GM21390 (cell line): Measurements from ENCODE around the gene NYAP2.

Experiments
- ATAC-seq: cut with Tn5 transposase; IDR thresholded peaks from one replicate; pipeline ENCODE4 v1.9.1; 2021; ENCODE audit not compliant: unreplicated experiment

NYAP2 gene

DNA sequence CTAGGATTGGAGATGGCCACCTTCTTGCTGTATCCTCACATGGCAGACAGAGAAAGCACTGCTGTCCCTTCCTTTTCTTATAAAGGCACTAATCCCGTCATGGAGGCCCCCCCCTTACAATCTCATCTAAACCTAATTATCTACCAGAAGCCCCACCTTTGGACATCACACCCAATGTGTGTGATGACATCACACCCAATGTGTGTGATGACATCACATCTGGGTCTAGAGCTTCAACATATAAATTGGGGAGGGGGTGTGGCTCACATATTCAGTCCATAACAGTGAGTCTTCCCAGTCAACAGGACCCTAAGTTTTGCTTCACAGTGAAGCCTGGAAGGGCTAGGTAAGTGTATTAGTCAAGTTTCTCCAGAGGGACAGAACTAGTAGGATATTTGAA lies 213.1 kb downstream of the NYAP2 start:
- ATAC-seq, result no peak

- ATAC-seq, result no peak
Observed at GRCh38 chr2:225614915-225615314, 215.4 kb downstream of the NYAP2 start.

GRCh38 chr2:225615514-225615913 lies 216.0 kb downstream of the NYAP2 start:
- no peak for ATAC-seq

GRCh38 chr2:225616372-225616771 lies 216.9 kb downstream of the NYAP2 start:
- no peak for ATAC-seq

GRCh38 chr2:225616848-225617247 lies 217.3 kb downstream of the NYAP2 start:
- ATAC-seq, result no peak

DNA sequence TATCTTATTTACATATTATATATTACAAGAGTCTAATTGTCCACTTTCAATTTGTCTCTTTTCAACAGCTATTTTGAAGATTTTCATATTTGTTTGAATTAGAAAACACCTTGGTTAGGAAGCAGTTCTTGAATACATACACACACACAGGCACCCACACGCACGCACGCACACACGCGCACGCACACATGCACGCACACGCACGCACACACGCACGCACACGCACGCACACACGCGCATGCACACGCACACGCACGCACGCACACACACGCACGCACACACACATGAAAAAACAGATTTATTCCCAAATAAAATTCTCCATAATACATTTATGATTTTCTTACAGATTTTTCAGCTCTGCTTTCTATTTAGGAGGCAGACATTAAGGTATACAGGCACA lies 220.7 kb downstream of the NYAP2 start:
- ATAC-seq, result no peak

GRCh38 chr2:225630824-225631533 lies 231.5 kb downstream of the NYAP2 start:
- ATAC-seq, result no peak

GRCh38 chr2:225632351-225632750 lies 232.8 kb downstream of the NYAP2 start:
- no peak for ATAC-seq

DNA sequence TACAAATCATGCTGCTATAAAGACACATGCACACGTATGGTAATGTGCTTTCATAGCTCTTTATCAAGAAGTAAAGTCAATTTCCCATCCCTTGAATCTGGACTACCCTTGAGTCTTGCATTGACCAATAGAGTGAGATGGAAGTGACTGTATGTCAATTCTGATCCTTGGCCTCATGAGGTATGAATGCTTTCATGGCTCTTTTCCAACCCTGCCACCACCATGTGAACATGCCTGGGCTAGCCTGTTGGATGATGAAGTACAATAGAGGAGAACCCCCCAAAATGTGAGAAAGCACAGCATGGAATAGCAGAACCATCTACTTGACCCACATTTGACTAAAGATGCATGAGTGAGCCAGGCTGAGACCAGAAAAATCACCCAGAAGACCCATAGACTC lies 237.0 kb downstream of the NYAP2 start:
- no peak for ATAC-seq

- ATAC-seq, result no peak
Observed at GRCh38 chr2:225637259-225637658, 237.7 kb downstream of the NYAP2 start.

DNA sequence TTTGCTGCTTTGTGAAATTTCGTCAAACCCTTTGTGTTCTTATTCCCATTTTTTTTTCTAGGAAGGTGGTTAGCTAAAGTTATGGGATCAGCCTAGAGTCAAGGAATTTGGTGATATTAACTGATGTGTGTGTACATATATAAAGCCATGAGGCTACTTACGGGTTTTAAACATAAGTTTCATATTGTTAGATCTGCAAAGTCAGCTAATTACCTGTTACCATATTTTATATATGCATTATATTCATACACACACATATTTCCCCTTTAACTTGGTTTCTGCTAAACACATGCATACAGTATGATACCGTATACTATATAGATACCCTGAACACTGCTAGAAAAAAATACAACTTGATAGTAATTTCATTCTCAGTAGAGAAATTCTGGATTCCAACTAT lies 241.0 kb downstream of the NYAP2 start:
- ATAC-seq, result no peak

- ATAC-seq, result no peak
Observed at GRCh38 chr2:225649274-225649673, 249.8 kb downstream of the NYAP2 start.

DNA sequence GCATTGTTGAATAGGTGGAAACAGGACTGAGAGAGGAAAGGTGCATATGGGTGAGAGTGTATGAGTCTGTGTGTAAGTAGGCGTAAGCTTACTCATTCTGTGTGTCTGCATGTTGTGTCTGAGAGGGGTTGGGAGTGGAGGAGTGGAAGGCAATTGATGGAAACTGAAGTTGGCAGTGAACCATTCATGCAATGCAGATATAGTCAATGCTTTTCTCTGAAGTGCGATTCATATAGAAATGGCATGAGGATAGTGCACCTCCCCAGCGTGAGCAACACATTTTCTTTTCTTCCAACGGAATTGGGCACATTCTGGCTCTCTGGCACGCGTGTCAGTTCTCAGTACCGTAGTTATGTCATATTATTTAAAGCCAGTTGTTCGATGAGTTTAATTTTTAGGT lies 250.5 kb downstream of the NYAP2 start:
- no peak for ATAC-seq

GRCh38 chr2:225660262-225661131 lies 261.0 kb downstream of the NYAP2 start:
- peak; percentile 95 for ATAC-seq

DNA sequence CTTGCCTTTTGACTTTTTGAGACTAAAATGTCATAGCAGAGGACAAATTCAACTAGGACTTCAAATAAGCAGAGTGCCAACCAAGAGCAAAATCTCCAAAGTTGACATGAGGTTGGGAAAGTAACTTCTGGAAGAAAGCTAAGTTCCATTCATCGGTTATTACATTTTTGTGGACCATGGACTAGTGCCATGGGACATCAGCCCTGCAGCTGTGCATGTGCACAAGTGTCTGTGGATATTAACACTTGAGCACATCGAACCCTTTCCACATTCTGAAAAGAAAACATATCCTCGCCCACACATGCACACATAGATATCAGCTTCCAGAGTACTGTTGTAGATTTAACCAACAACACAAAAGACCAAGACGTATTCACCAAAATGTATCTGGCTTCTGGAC lies 262.6 kb downstream of the NYAP2 start:
- no peak for ATAC-seq

GRCh38 chr2:225667445-225667844 lies 267.9 kb downstream of the NYAP2 start:
- no peak for ATAC-seq

GRCh38 chr2:225668606-225669266 lies 269.2 kb downstream of the NYAP2 start:
- ATAC-seq, result peak; percentile 85

- no peak for ATAC-seq
Observed at GRCh38 chr2:225670111-225670974, 270.8 kb downstream of the NYAP2 start.

- no peak for ATAC-seq
Observed at GRCh38 chr2:225678792-225679191, 279.3 kb downstream of the NYAP2 start.

GRCh38 chr2:225683258-225683657 lies 283.7 kb downstream of the NYAP2 start:
- ATAC-seq, result no peak

GRCh38 chr2:225690153-225690552 lies 290.6 kb downstream of the NYAP2 start:
- ATAC-seq, result no peak
